ENCODE measurements around the gene DYNLT3. TPM values are rescaled to one million over a fixed set of nuclear protein-coding genes. Genes with fewer than 3 reads are reported as not detected.

Gene DYNLT3
- polyA plus RNA-seq, 1 experiment = 11.3 TPM

GRCh38 chrX:37862851-37863250 is 15.5 kb upstream of the DYNLT3 start:
- CTCF ChIA-PET = no interaction called here
- Histone ChIP-seq H3K36me3 (ENCODE audit: control insufficient read depth, insufficient read depth, low read length) (no peaks in the 10 kb centered on the region), H3K27me3 (ENCODE audit: control insufficient read depth, insufficient read depth, low read length) (no peaks in the 10 kb centered on the region), H3K4me3 (ENCODE audit: low read depth, low read length) (no peak overlapping the region)
- no peak for DNase-seq (ENCODE audit: low read depth)
- TF ChIP-seq CTCF (IDR thresholded peaks at IDR 0.05; ENCODE audit: insufficient read depth, low read depth, low read length) = no peak
- POLR2A ChIA-PET = no interaction called here

GRCh38 chrX:37860721-37861120 is 13.3 kb upstream of the DYNLT3 start:
- DNase-seq (ENCODE audit: low read depth) = no peak
- POLR2A ChIA-PET = no interaction called here
- no peak for TF ChIP-seq CTCF (IDR thresholded peaks at IDR 0.05; ENCODE audit: insufficient read depth, low read depth, low read length)

GRCh38 chrX:37854748-37855147 is 7.4 kb upstream of the DYNLT3 start:
- Histone ChIP-seq H3K4me3 (ENCODE audit: low read depth, low read length) (no peak overlapping the region), H3K27me3 (ENCODE audit: control insufficient read depth, insufficient read depth, low read length) (no peaks in the 10 kb centered on the region), H3K36me3 (ENCODE audit: control insufficient read depth, insufficient read depth, low read length) (no peaks in the 10 kb centered on the region)
- no peak for DNase-seq (ENCODE audit: low read depth)
- TF ChIP-seq CTCF (IDR thresholded peaks at IDR 0.05; ENCODE audit: insufficient read depth, low read depth, low read length) = no peak
- ChIA-PET POLR2A (no interaction called here), CTCF (no interaction called here)

More at GRCh38 chrX:37860721-37861120, 13.3 kb upstream of the DYNLT3 start:
- CTCF ChIA-PET = no interaction called here
- H3K36me3 ChIP-seq (ENCODE audit: control insufficient read depth, insufficient read depth, low read length) = no peaks in the 10 kb centered on the region
- H3K27me3 ChIP-seq (ENCODE audit: control insufficient read depth, insufficient read depth, low read length) = no peaks in the 10 kb centered on the region
- no peak overlapping the region for H3K4me3 ChIP-seq (ENCODE audit: low read depth, low read length)

- no peak overlapping the region for H3K4me3 ChIP-seq (ENCODE audit: low read depth, low read length)
- CTCF ChIA-PET = no interaction called here
- TF ChIP-seq CTCF (IDR thresholded peaks at IDR 0.05; ENCODE audit: insufficient read depth, low read depth, low read length) = no peak
- no peaks in the 10 kb centered on the region for H3K36me3 ChIP-seq (ENCODE audit: control insufficient read depth, insufficient read depth, low read length)
- H3K27me3 ChIP-seq (ENCODE audit: control insufficient read depth, insufficient read depth, low read length) = no peaks in the 10 kb centered on the region
- no peak for DNase-seq (ENCODE audit: low read depth)
- POLR2A ChIA-PET = no interaction called here
These were observed 6.8 kb upstream of the DYNLT3 start for GRCh38 chrX:37854148-37854547.

GRCh38 chrX:37847733-37848197 is 394 bp upstream of the DYNLT3 start:
- ChIA-PET CTCF (no interaction called here), POLR2A (no interaction called here)
- peak overlapping the region; percentile 83 for H3K4me3 ChIP-seq (ENCODE audit: low read depth, low read length)
- DNase-seq (ENCODE audit: low read depth) = no peak
- H3K27me3 ChIP-seq (ENCODE audit: control insufficient read depth, insufficient read depth, low read length) = no peaks in the 10 kb centered on the region
- no peak for TF ChIP-seq CTCF (IDR thresholded peaks at IDR 0.05; ENCODE audit: insufficient read depth, low read depth, low read length)
- no peaks in the 10 kb centered on the region for H3K36me3 ChIP-seq (ENCODE audit: control insufficient read depth, insufficient read depth, low read length)

All from BJ (cell line).